GM18909 (cell line): ENCODE data around the gene C1orf53.
"Not testable (repeated sequence)": the region's sequence is repeated elsewhere in the genome, so short reads cannot be mapped to it uniquely, and the experiment has no call there.

Experiments
- ATAC-seq: cut with Tn5 transposase; IDR thresholded peaks from one replicate; pipeline ENCODE4 v1.9.1; 2021; ENCODE audit warnings: mild to moderate bottlenecking; ENCODE audit not compliant: unreplicated experiment, poor library complexity

The C1orf53 gene

GRCh38 chr1:197920414-197921117 is 18.1 kb downstream of the C1orf53 start:
- ATAC-seq, result no peak

- ATAC-seq, result no peak
Observed at GRCh38 chr1:197921235-197922069, 19.0 kb downstream of the C1orf53 start.

GRCh38 chr1:197922070-197922390 is 19.6 kb downstream of the C1orf53 start:
- no peak for ATAC-seq

- ATAC-seq, result no peak
Observed at GRCh38 chr1:197923038-197923437, 20.6 kb downstream of the C1orf53 start.

GRCh38 chr1:197924516-197925123 is 22.2 kb downstream of the C1orf53 start:
- ATAC-seq, result peak; percentile 76

GRCh38 chr1:197927908-197928665 is 25.7 kb downstream of the C1orf53 start:
- ATAC-seq, result no peak

GRCh38 chr1:197928849-197929336 is 26.5 kb downstream of the C1orf53 start:
- ATAC-seq, result no peak

- no peak for ATAC-seq
Observed at GRCh38 chr1:197933016-197933415, 30.6 kb downstream of the C1orf53 start.

- no peak for ATAC-seq
Observed at GRCh38 chr1:197933647-197934046, 31.2 kb downstream of the C1orf53 start.

GRCh38 chr1:197937381-197937780 is 35.0 kb downstream of the C1orf53 start:
- ATAC-seq, result no peak

- ATAC-seq, result no peak
Observed at GRCh38 chr1:197937892-197938291, 35.5 kb downstream of the C1orf53 start.

GRCh38 chr1:197939159-197939980 is 36.9 kb downstream of the C1orf53 start:
- not testable (repeated sequence) for ATAC-seq

- no peak for ATAC-seq
Observed at GRCh38 chr1:197942042-197942441, 39.6 kb downstream of the C1orf53 start.

GRCh38 chr1:197944485-197944884 is 42.1 kb downstream of the C1orf53 start:
- ATAC-seq, result no peak

- no peak for ATAC-seq
Observed at GRCh38 chr1:197948926-197949899, 46.8 kb downstream of the C1orf53 start.

- no peak for ATAC-seq
Observed at GRCh38 chr1:197951089-197951488, 48.7 kb downstream of the C1orf53 start.

GRCh38 chr1:197951617-197952175 is 49.3 kb downstream of the C1orf53 start:
- ATAC-seq, result no peak

GRCh38 chr1:197953472-197953871 is 51.0 kb downstream of the C1orf53 start:
- ATAC-seq, result not testable (repeated sequence)
